Pons (tissue), 1 donor: ENCODE data around the gene LYSMD4.
"Not testable (repeated sequence)": the region's sequence is repeated elsewhere in the genome, so short reads cannot be mapped to it uniquely, and the experiment has no call there.

ENCODE experiments used
- DNase-seq: peaks from one replicate; pipeline ENCODE4 v3.0.0-alpha.2; 2016; ENCODE audit warnings: low spot score

LYSMD4 gene

GRCh38 chr15:99733268-99734039, at the start of gene LYSMD4:
TSS of gene LYSMD4 (minus strand) at chr15:99733437. CDS start at chr15:99731999, 1,438 bp downstream.
- DNase-seq = peak; percentile 94

GRCh38 chr15:99782029-99782428, 48.8 kb upstream of the LYSMD4 start:
- DNase-seq = not testable (repeated sequence)

- no peak for DNase-seq
Measured at GRCh38 chr15:99777144-99777543, 43.9 kb upstream of the LYSMD4 start.

GRCh38 chr15:99764522-99764921, 31.3 kb upstream of the LYSMD4 start:
- DNase-seq = no peak

GRCh38 chr15:99763827-99764226, 30.6 kb upstream of the LYSMD4 start:
- no peak for DNase-seq

- no peak for DNase-seq
Measured at GRCh38 chr15:99762288-99762687, 29.1 kb upstream of the LYSMD4 start.

- peak; percentile 91 for DNase-seq
Measured at GRCh38 chr15:99755692-99756409, 22.6 kb upstream of the LYSMD4 start.

- no peak for DNase-seq
Measured at GRCh38 chr15:99753066-99753465, 19.8 kb upstream of the LYSMD4 start.

GRCh38 chr15:99752556-99752955, 19.3 kb upstream of the LYSMD4 start:
- DNase-seq = no peak

GRCh38 chr15:99750326-99750725, 17.1 kb upstream of the LYSMD4 start:
- not testable (repeated sequence) for DNase-seq

- DNase-seq = no peak
Measured at GRCh38 chr15:99749386-99749785, 16.1 kb upstream of the LYSMD4 start.

- no peak for DNase-seq
Measured at GRCh38 chr15:99745370-99746086, 12.3 kb upstream of the LYSMD4 start.

- DNase-seq = no peak
Measured at GRCh38 chr15:99744142-99744541, 10.9 kb upstream of the LYSMD4 start.

GRCh38 chr15:99741835-99742234, 8.6 kb upstream of the LYSMD4 start:
- DNase-seq = no peak

- DNase-seq = no peak
Measured at GRCh38 chr15:99738021-99738847, 5.0 kb upstream of the LYSMD4 start.

GRCh38 chr15:99736702-99737101, 3.5 kb upstream of the LYSMD4 start:
- no peak for DNase-seq

- DNase-seq = no peak
Measured at GRCh38 chr15:99735868-99736267, 2.6 kb upstream of the LYSMD4 start.

GRCh38 chr15:99734575-99734974, 1.3 kb upstream of the LYSMD4 start:
- DNase-seq = no peak

GRCh38 chr15:99734040-99734291, 729 bp upstream of the LYSMD4 start:
- not testable (repeated sequence) for DNase-seq

- no peak for DNase-seq
Measured at GRCh38 chr15:99732751-99733267, 428 bp downstream of the LYSMD4 start.

GRCh38 chr15:99732124-99732750, 1.0 kb downstream of the LYSMD4 start:
- peak; percentile 29 for DNase-seq
